Central memory CD4-positive, alpha-beta T cell (primary cell): ENCODE data around the gene KLF13.

Experiments
- DNase-seq: peaks from one replicate; pipeline ENCODE4 v3.0.0; 2022

KLF13 gene

GRCh38 chr15:31404345-31404744 lies 77.7 kb downstream of the KLF13 start:
- DNase-seq, result no peak

GRCh38 chr15:31405200-31405920 lies 78.7 kb downstream of the KLF13 start:
- no peak for DNase-seq

- DNase-seq, result no peak
These were observed 80.7 kb downstream of the KLF13 start for GRCh38 chr15:31407376-31407775.

GRCh38 chr15:31407851-31408250 lies 81.2 kb downstream of the KLF13 start:
- no peak for DNase-seq

- DNase-seq, result no peak
These were observed 82.1 kb downstream of the KLF13 start for GRCh38 chr15:31408724-31409123.

GRCh38 chr15:31409171-31409570 lies 82.5 kb downstream of the KLF13 start:
- no peak for DNase-seq

GRCh38 chr15:31412824-31413223 lies 86.2 kb downstream of the KLF13 start:
- DNase-seq, result no peak

- no peak for DNase-seq
These were observed 88.6 kb downstream of the KLF13 start for GRCh38 chr15:31415201-31415600.

GRCh38 chr15:31419820-31420219 lies 93.2 kb downstream of the KLF13 start:
- no peak for DNase-seq

- no peak for DNase-seq
These were observed 100.8 kb downstream of the KLF13 start for GRCh38 chr15:31427411-31427810.
